Hippocampal formation (tissue), 2 donors: ENCODE results near the gene FAM83B.

Experiments used
- DNase-seq, 2 donors: peaks; one replicate each; lab custom pipeline; 2025; lab: John Stamatoyannopoulos, UW

FAM83B gene

DNA sequence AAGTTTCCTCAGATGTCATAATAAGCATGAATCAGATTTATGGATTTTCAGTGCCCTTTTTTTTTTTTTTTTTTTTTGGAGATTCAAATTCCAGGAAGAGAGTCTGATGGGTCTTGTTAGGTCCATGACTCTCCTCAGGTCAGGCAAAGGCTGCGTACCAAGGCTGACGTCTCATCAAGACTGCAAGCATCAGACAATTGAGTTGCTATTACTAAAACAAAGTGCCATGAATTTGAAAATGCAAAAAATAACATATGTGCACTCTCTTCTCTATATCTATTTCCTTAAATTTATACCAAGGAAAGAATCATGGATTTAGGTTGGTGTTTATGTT lies 134.7 kb downstream of the FAM83B start:
- no peak for DNase-seq

DNA sequence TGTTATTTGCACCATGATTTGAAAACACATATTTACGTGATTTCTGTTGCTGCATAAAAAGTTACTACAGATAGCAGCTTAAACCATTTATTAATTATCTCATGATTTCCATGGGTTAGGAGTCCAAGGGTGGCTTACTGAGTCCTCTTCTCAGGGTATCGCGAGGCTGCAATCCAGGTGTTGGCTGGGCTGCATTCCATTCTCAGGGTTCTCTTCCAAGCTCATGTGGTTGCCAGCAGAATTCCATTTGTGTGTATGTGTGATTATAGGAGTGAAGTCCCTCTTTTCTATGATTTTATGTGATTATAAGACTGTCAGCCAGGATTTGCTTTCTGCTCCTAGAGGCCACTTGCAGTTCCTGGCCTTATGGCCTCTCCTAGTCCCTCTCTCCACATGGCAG lies 135.1 kb downstream of the FAM83B start:
- DNase-seq: no peak

DNA sequence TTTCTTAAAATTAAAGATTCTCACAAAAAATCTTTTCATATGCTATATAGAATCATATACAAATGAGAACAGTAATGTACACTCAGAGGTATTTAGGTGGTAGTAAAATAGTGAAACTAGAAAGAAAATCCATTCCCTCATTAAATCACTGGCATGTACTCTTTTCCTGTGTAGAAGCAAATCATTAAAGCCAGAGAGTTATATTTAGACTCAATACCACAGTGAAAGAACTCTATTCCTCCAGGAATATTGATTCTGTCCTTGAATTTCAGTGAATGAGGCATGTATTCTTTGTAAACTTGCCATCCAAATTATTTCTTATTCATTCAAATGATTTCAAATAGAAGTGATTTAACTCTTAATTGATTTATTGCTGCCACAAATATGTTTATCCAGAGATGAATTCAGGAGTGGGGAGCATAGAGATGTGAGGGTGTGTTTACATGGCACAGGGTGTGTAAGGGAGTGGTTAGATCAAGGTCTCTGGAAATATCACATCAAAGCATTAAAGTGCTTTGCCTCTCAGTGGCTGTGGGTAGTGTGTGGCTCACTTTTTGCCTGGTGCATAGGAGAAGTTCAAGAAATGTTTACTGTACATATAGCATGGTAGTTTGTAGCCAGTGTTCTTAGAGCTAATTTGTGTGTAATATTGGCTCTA lies 141.2 kb downstream of the FAM83B start:
- no peak for DNase-seq

DNA sequence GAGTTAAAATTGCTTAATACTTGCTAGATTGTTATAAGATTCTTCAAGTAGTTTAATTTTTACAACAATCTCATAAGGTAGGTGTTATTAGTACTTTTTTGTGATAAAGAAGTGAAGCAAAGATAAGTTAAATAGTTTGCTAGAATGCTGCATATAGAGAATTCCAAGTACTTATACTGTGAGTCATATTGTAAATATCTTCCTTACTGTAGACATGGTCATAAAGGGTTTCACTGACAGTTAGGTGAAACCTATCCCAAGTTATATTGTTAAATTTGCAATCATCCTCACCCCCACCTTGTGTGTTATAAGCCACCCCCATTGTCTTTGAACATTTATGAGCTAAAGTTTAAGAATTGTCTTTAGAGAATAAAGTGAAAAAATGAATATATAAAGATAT lies 142.0 kb downstream of the FAM83B start:
- DNase-seq: no peak

DNA sequence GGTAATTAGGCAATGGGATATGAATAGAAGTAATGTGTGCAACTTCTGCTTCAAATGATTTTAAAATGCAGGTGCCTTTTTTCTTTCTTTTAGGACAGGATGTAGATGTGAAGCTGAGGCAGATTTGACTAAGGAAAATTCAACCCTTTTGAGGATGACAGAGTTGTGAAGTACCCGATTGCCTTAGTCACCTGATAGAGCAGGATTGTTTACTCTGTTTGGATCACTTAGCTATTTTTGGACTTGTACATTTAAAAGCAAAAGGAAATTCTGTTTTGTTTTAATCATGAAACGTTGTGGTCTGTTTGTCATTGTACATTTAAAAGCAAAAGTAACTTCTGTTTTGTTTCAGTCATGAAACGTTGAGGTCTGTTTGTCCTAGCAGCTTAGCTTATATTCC lies 143.4 kb downstream of the FAM83B start:
- DNase-seq: no peak
